Measurements from ENCODE around the gene GNS. TPM values are rescaled to one million over a fixed set of nuclear protein-coding genes. Genes with fewer than 3 reads are reported as not detected.

The GNS gene
- total RNA-seq, 1 experiment from 2014 or later, result 64.1 TPM

- no peak for DNase-seq (ENCODE audit: low spot score)
- in situ Hi-C loops (cut with HindIII; ENCODE audit: low sequenced_read_pairs), result no loop called here
These were observed 92.9 kb downstream of the GNS start for GRCh38 chr12:64666054-64666914.

GRCh38 chr12:64665514-64665913 is 93.7 kb downstream of the GNS start:
- DNase-seq (ENCODE audit: low spot score), result no peak
- in situ Hi-C loops (cut with HindIII; ENCODE audit: low sequenced_read_pairs), result no loop called here

Other genes with a start within 250 kb of the GNS start
- gene RASSF3, start 148.9 kb downstream of the GNS start, total RNA-seq (2014; rRNA removed; shearing (Covaris generic)), result 41.8 and 43.4 TPM in 2 replicates
- 11.4 and 16.0 TPM in 2 replicates for gene TBC1D30, start 65.2 kb upstream of the GNS start, total RNA-seq (2014; rRNA removed; shearing (Covaris generic))

Measured in G401 (cell line).